H54 (cell line): Measurements from ENCODE around the gene MESD.

Experiments used
- DNase-seq: peaks from one replicate; pipeline ENCODE4 v3.0.0; 2011; ENCODE audit warnings: low spot score, mixed read lengths; ENCODE audit not compliant: insufficient read length
- FAIRE-seq: peaks from 3 replicates; lab custom pipeline; 2011; peaks lifted over from hg19 to GRCh38; lab: Jason Lieb, UNC
- POLR2A ChIP-seq: IDR thresholded peaks from 2 replicates; pipeline ENCODE4 v1.6.1; 2011; ENCODE audit warnings: low read depth, mild to moderate bottlenecking, low read length

The MESD gene

DNA sequence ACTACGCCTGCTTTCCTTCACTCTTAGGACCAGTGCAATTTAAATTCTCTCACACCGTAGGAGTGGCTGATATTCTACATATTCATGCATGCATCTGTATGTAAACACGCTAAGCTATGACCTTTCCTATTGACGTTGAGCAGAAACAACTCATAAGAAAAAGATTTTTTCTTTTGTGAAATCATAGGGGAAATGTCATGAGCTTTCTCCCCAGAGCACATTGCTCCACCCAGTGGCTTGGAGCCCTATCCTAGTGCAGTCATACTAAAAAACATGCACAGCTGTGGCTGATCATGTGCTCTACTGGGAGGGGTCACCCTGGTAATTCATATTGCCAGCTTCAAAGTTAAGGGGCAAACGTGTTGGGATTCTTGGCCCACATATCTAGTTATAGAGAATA, 1.8 kb upstream of the MESD start:
- FAIRE-seq, result no peak
- TF ChIP-seq POLR2A, result no peak
- DNase-seq, result no peak

GRCh38 chr15:80990955-80991354, 1.3 kb upstream of the MESD start:
- TF ChIP-seq POLR2A, result no peak
- FAIRE-seq, result no peak
- no peak for DNase-seq

DNA sequence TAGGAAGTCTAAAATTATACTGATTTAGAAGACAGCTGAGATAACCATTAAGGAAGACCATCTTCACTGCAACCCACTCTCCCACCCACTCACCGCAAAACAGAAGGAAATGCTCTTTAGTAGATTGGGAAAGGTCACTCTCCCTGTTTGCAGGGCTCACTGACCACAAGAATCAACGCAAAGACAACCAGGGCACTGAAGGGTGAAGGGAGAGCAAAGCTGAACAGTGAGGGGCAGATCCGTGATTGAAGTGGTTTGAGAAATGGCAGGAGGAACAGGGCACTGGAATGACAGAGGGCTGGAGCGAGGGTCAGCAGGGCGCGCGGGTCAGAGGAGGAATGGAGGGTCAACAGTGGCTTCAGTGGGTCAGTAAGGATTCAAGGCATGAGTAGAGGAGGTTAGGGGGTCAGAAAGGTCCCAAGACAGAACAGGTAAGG, 520 bp downstream of the MESD start:
- TF ChIP-seq POLR2A, result no peak
- FAIRE-seq (no peak), DNase-seq (no peak)

DNA sequence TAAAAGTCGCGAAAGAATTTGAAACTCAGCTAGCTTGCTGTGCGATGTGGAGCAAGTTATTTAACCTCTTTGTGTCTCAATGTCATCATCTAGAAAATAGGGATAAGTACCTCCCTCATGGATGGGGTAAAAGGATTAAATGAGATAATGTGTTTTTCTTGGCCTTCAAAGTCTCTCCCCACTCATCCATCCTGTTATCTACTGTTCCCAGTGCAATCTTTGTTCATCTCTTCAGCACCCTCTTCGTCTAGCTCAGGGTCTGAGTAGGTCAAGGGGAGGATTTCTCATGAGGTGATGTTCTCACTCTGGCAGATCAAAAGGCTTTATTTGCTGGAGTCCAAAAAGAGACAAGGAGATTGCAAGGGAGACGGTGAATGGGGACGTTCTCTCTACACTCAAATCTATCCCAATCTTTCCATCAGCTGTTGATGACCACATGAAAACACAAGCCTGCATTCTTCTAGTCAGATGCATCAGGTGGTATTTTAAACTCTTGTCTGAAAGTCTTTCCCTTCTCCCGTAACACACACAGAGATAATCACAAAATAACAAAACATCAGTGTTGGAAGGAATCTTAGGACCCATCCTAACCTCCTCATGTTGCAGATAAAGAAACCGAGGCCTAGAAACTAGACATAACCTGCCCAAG, 1.3 kb downstream of the MESD start:
- DNase-seq (no peak), FAIRE-seq (no peak)
- TF ChIP-seq POLR2A, result no peak

GRCh38 chr15:80986487-80986886, 3.1 kb downstream of the MESD start:
- no peak for TF ChIP-seq POLR2A
- no peak for FAIRE-seq
- no peak for DNase-seq

- FAIRE-seq, result no peak
- TF ChIP-seq POLR2A, result no peak
- DNase-seq, result no peak
Observed at GRCh38 chr15:80985981-80986380, 3.6 kb downstream of the MESD start.

GRCh38 chr15:80984856-80985255, 4.8 kb downstream of the MESD start:
- FAIRE-seq, result no peak
- no peak for DNase-seq
- no peak for TF ChIP-seq POLR2A

- DNase-seq (no peak), FAIRE-seq (no peak)
- no peak for TF ChIP-seq POLR2A
Observed at GRCh38 chr15:80982839-80983238, 6.8 kb downstream of the MESD start.

DNA sequence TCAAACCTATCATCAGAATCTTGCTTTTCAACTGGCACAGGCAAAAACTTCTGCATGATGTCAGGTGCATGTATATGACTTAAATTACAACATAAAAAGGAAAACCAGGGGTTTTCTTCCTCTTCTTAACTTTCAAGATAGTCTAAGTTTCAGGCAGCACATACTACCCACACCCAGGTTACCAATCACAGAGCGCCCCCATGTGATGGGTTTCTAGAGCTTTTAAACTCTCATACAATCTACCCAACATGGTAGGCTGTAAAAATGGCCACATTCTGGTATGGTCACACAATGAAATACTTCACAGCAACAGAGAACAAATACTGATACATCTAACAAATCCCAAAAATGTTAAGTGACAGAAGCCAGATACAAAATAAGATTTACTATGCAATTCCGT, 7.4 kb downstream of the MESD start:
- FAIRE-seq (no peak), DNase-seq (no peak)
- no peak for TF ChIP-seq POLR2A

- FAIRE-seq (no peak), DNase-seq (no peak)
- TF ChIP-seq POLR2A, result no peak
Observed at GRCh38 chr15:80979538-80980200, 9.9 kb downstream of the MESD start.

- no peak for TF ChIP-seq POLR2A
- FAIRE-seq, result no peak
- DNase-seq, result no peak
Observed at GRCh38 chr15:80978685-80979329, 10.8 kb downstream of the MESD start.

- no peak for TF ChIP-seq POLR2A
- no peak for DNase-seq
- FAIRE-seq, result no peak
Observed at GRCh38 chr15:80977627-80978036, 12.0 kb downstream of the MESD start.

DNA sequence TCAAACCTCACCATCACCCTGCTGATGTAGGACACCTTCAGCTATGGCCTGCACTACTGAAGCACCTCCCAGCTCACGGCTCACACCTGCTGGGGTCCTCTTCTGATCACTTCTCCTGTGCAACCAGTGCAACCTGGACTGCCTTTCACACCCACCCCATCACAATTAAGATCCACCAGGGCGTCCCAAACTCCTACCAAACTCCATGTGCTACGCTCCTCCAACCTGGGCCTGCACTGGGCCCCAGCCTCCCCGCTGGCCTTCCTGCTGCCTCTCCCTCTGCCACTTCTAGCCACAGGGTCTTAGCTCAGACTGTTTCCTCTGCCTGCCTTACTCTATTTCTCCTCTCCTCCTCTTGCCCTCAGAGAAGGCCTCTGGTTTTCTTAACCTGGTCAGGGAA, 12.8 kb downstream of the MESD start:
- FAIRE-seq (no peak), DNase-seq (no peak)
- no peak for TF ChIP-seq POLR2A

DNA sequence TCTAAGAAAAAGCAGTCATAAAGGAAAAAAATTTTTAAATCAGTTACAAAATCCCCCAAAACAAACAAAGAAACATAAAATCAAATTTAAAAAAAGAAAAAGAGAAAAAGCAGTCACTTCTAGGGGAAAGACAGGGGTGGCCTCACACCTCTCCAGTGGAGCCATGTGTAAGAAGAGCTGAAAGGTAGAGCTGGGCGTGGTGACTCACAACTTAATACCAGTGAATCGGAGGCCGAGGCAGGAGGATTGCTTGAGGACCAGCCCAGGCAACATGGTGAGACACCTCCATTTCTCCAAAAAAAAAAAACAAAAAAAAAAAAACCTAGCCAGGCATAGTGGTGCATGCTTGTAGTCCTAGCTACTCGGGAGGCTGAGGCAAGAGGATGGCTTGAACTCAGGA, 14.7 kb downstream of the MESD start:
- DNase-seq, result no peak
- no peak for FAIRE-seq
- TF ChIP-seq POLR2A, result no peak
